ENCODE measurements around the gene ANO2. TPM values are rescaled to one million over a fixed set of nuclear protein-coding genes. Genes with fewer than 3 reads are reported as not detected.

Gene ANO2
- total and polyA plus RNA-seq, 7 experiments from 2014 or later = not detected

GRCh38 chr12:5758347-5758746, 186.7 kb downstream of the ANO2 start:
- no peak for DNase-seq
- H3K4me3 Mint-ChIP-seq = no peak overlapping the region
- Histone ChIP-seq H3K4me1 (ENCODE audit: control insufficient read depth in 2 of 2, insufficient read depth in 2 of 2, low read length in 2 of 2) (no peaks in the 10 kb centered on the region), H3K27ac (ENCODE audit: low read depth, low read length) (no peak overlapping the region), H3K4me3 (ENCODE audit: low read length) (no peak overlapping the region), H3K36me3 (ENCODE audit: control insufficient read depth in 2 of 3, insufficient read depth in 3 of 3, low read length in 3 of 3) (no peaks in the 10 kb centered on the region), H3K27me3 (ENCODE audit: control insufficient read depth in 2 of 2, insufficient read depth in 2 of 2, low read length in 2 of 2) (peaks cover 0 to 5% of the 10 kb centered on the region in 2 donors), H3K9me3 (ENCODE audit: control insufficient read depth in 2 of 3, low read length in 3 of 3) (no peaks in the 10 kb centered on the region)
- no peaks in the 10 kb centered on the region for H3K4me1 Mint-ChIP-seq
- ChIA-PET CTCF (no interaction called here), POLR2A (no interaction called here)
- peaks cover 27 to 41% (median 36%) of the 10 kb centered on the region in 5 donors for H3K27me3 Mint-ChIP-seq
- peaks cover 0 to 5% (median 4%) of the 10 kb centered on the region in 5 donors for H3K36me3 Mint-ChIP-seq
- ATAC-seq = no peak
- intact Hi-C loops (cut with micrococcal nuclease) = no loop called here
- H3K27ac Mint-ChIP-seq = no peak overlapping the region
- H3K9me3 Mint-ChIP-seq = peaks cover 0 to 24% (median 7%) of the 10 kb centered on the region in 11 donors

DNA sequence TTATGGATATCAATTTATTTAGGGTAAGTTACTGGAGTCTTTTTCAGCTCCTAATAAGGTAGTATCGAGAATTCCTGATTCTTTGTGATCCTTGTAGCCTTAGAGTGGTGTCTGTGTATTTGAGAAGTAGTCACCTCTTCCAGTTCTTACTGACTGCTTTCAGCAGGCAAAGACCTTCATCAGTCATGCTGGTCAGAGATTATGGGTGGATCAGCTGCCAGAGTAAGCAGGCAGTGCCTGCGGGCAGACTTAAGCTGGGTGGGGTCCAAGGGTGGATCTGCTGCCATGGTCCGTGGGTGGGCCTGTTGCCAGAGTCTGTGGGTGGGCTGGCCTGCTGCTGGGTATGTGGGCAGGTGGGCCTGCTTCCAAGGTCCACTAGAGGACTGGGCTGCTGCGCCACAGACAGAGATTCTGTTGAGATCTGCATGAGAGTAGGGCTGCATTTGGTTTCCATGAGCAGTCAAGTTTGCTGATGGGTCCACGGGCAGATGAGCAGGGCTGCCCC, 188.7 kb downstream of the ANO2 start:
- H3K9me3 Mint-ChIP-seq = peaks cover 0 to 24% (median 7%) of the 10 kb centered on the region in 11 donors
- DNase-seq = no peak
- peaks cover 0 to 5% of the 10 kb centered on the region in 2 donors for H3K27me3 ChIP-seq (ENCODE audit: control insufficient read depth in 2 of 2, insufficient read depth in 2 of 2, low read length in 2 of 2)
- no peaks in the 10 kb centered on the region for H3K4me1 Mint-ChIP-seq
- POLR2A ChIA-PET = no interaction called here
- no peak overlapping the region for H3K4me3 ChIP-seq (ENCODE audit: low read length)
- no peak overlapping the region for H3K27ac ChIP-seq (ENCODE audit: low read depth, low read length)
- H3K27me3 Mint-ChIP-seq = peaks cover 19 to 39% (median 33%) of the 10 kb centered on the region in 5 donors
- no peaks in the 10 kb centered on the region for H3K9me3 ChIP-seq (ENCODE audit: control insufficient read depth in 2 of 3, low read length in 3 of 3)
- no peaks in the 10 kb centered on the region for H3K36me3 ChIP-seq (ENCODE audit: control insufficient read depth in 2 of 3, insufficient read depth in 3 of 3, low read length in 3 of 3)
- no peak overlapping the region for H3K27ac Mint-ChIP-seq
- CTCF ChIA-PET = no interaction called here
- peaks cover 0 to 5% (median 4%) of the 10 kb centered on the region in 5 donors for H3K36me3 Mint-ChIP-seq
- H3K4me1 ChIP-seq (ENCODE audit: control insufficient read depth in 2 of 2, insufficient read depth in 2 of 2, low read length in 2 of 2) = no peaks in the 10 kb centered on the region
- no peak overlapping the region for H3K4me3 Mint-ChIP-seq
- no peak for ATAC-seq
- intact Hi-C loops (cut with micrococcal nuclease) = no loop called here

DNA sequence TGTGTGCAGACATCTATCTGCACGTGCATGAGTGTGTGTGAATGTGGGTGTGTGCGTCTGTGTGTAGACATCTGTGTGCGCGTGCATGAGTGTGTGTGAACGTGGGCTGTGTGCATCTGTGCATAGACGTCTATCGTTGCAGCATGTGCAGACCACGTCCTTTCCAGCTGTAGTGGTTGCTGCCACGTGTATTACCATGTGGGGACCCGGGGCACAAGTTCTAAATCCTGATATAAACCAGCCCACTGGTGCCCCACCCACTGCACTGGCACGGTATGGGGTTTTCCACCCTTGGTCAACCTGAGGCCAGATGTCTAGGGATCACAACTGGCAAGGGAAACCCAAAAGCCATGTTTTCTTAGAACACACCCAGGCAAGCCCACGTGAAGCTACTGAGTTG, 197.0 kb downstream of the ANO2 start:
- Mint-ChIP-seq H3K9me3 (no peaks in the 10 kb centered on the region), H3K36me3 (no peaks in the 10 kb centered on the region), H3K4me1 (peaks cover 0 to 38% (median 17%) of the 10 kb centered on the region in 7 donors), H3K27me3 (peaks cover 0 to 5% (median 0%) of the 10 kb centered on the region in 5 donors), H3K4me3 (peak overlapping the region in 2 of 10 donors; percentile 61 to 67), H3K27ac (peak overlapping the region in 3 of 9 donors; percentile 1 to 60 (median 28))
- no peaks in the 10 kb centered on the region for H3K36me3 ChIP-seq (ENCODE audit: control insufficient read depth in 2 of 3, insufficient read depth in 3 of 3, low read length in 3 of 3)
- H3K27ac ChIP-seq (ENCODE audit: low read depth, low read length) = no peak overlapping the region
- ChIA-PET POLR2A (no interaction called here), CTCF (no interaction called here)
- no peaks in the 10 kb centered on the region for H3K9me3 ChIP-seq (ENCODE audit: control insufficient read depth in 2 of 3, low read length in 3 of 3)
- H3K4me1 ChIP-seq (ENCODE audit: control insufficient read depth in 2 of 2, insufficient read depth in 2 of 2, low read length in 2 of 2) = no peaks in the 10 kb centered on the region
- DNase-seq = no peak
- no peak for ATAC-seq
- no peaks in the 10 kb centered on the region for H3K27me3 ChIP-seq (ENCODE audit: control insufficient read depth in 2 of 2, insufficient read depth in 2 of 2, low read length in 2 of 2)
- H3K4me3 ChIP-seq (ENCODE audit: low read length) = no peak overlapping the region
- intact Hi-C loops (cut with micrococcal nuclease) = no loop called here

DNA sequence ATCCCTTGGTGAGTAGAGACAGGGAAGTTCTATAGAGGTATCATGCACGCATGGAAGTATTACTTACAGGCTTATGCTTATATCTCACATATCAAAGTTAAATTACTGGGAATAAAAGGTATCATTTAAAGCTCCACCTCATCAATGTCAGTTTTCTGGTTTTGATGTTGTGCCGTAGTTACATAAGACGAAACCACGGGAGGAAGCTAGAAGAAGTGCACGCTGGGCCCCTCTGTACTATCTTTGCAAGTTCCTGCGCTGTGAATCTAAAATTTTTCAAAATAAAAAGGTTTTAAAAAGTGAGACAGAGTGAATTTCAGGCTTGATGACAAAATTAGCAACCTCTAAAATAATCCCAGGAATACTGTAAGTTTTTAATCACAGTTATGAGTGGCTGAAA, 198.1 kb downstream of the ANO2 start:
- peaks cover 0 to 7% (median 3%) of the 10 kb centered on the region in 5 donors for H3K27me3 Mint-ChIP-seq
- no peak overlapping the region for H3K27ac ChIP-seq (ENCODE audit: low read depth, low read length)
- H3K36me3 ChIP-seq (ENCODE audit: control insufficient read depth in 2 of 3, insufficient read depth in 3 of 3, low read length in 3 of 3) = no peaks in the 10 kb centered on the region
- POLR2A ChIA-PET = no interaction called here
- no peaks in the 10 kb centered on the region for H3K4me1 ChIP-seq (ENCODE audit: control insufficient read depth in 2 of 2, insufficient read depth in 2 of 2, low read length in 2 of 2)
- no peaks in the 10 kb centered on the region for H3K27me3 ChIP-seq (ENCODE audit: control insufficient read depth in 2 of 2, insufficient read depth in 2 of 2, low read length in 2 of 2)
- H3K4me3 ChIP-seq (ENCODE audit: low read length) = no peak overlapping the region
- CTCF ChIA-PET = interaction anchor here (0.7 kb wide), 1 partner anchor 19 kb away, joined by 3 read pairs; no protein-coding TSS in a partner anchor
- H3K9me3 ChIP-seq (ENCODE audit: control insufficient read depth in 2 of 3, low read length in 3 of 3) = no peaks in the 10 kb centered on the region
- ATAC-seq = no peak
- no peaks in the 10 kb centered on the region for H3K9me3 Mint-ChIP-seq
- peak in 4 of 9 donors; percentile 9 to 45 (median 38) for DNase-seq
- peaks cover 0 to 38% (median 17%) of the 10 kb centered on the region in 7 donors for H3K4me1 Mint-ChIP-seq
- H3K36me3 Mint-ChIP-seq = no peaks in the 10 kb centered on the region
- intact Hi-C loops (cut with micrococcal nuclease) = loop anchor here in 1 of 2 donors (1.0 to 2.0 kb wide), 2 partner anchors 49 to 294 kb away; no protein-coding TSS in a partner anchor
- H3K4me3 Mint-ChIP-seq = peak overlapping the region in 7 of 10 donors; percentile 2 to 67 (median 52)
- H3K27ac Mint-ChIP-seq = peak overlapping the region in 7 of 9 donors; percentile 3 to 75 (median 45)

DNA sequence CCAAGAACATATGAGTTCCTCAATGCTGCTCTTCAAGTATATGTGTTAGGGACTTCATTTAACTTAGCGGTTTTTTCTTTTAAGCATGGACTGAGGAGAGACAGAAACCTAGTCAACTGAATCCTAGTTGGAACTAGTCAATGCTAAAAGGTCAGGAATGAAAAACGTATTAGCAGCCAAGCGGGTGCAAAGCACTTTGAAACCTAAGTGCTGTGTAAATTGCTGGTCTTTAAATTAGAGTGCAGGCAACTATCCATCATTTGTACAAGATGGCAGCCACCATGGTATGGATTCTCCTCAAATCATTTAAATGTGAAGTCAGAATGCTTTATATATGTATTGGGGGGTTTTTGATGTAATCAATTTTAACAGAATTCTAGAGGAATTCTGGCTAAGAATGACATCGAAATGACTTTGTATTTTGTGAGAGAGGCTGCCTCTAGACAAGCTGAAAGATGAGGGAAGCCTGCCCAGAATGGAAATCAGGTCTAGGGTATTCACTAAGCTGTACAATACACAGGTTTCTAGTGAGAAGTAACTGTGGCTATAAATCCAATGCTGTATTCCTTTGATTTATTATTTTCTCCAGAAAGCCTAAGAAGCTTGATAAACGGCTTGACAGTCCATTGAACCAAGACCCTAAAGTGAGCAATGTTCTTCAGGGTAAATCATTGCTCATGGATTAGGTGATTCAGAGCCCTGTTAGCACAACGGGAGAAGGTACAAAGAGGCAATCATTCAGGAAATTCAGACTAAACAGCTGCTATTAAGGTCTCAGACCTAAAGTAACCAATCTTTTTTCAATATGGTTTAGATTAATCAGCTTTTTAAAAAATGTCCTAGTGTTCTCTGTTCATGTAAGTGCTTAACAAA, 198.8 kb downstream of the ANO2 start:
- ChIA-PET POLR2A (no interaction called here), CTCF (interaction anchor here (0.7 to 1.1 kb wide), 3 partner anchors 19 to 293 kb away, joined by 3 to 4 read pairs (median 3); no protein-coding TSS in a partner anchor)
- Mint-ChIP-seq H3K27ac (peak overlapping the region in 5 of 9 donors; percentile 28 to 75 (median 57)), H3K4me1 (peaks cover 0 to 38% (median 17%) of the 10 kb centered on the region in 7 donors), H3K27me3 (peaks cover 0 to 7% (median 3%) of the 10 kb centered on the region in 5 donors), H3K4me3 (peak overlapping the region in 5 of 10 donors; percentile 17 to 67 (median 58)), H3K36me3 (no peaks in the 10 kb centered on the region), H3K9me3 (no peaks in the 10 kb centered on the region)
- H3K27ac ChIP-seq (ENCODE audit: low read depth, low read length) = no peak overlapping the region
- ATAC-seq = no peak
- no peaks in the 10 kb centered on the region for H3K9me3 ChIP-seq (ENCODE audit: control insufficient read depth in 2 of 3, low read length in 3 of 3)
- no peaks in the 10 kb centered on the region for H3K4me1 ChIP-seq (ENCODE audit: control insufficient read depth in 2 of 2, insufficient read depth in 2 of 2, low read length in 2 of 2)
- intact Hi-C loops (cut with micrococcal nuclease) = loop anchor here in 1 of 2 donors (2.0 kb wide), 1 partner anchor 295 kb away; no protein-coding TSS in a partner anchor
- no peak overlapping the region for H3K4me3 ChIP-seq (ENCODE audit: low read length)
- DNase-seq = no peak
- no peaks in the 10 kb centered on the region for H3K27me3 ChIP-seq (ENCODE audit: control insufficient read depth in 2 of 2, insufficient read depth in 2 of 2, low read length in 2 of 2)
- H3K36me3 ChIP-seq (ENCODE audit: control insufficient read depth in 2 of 3, insufficient read depth in 3 of 3, low read length in 3 of 3) = no peaks in the 10 kb centered on the region

DNA sequence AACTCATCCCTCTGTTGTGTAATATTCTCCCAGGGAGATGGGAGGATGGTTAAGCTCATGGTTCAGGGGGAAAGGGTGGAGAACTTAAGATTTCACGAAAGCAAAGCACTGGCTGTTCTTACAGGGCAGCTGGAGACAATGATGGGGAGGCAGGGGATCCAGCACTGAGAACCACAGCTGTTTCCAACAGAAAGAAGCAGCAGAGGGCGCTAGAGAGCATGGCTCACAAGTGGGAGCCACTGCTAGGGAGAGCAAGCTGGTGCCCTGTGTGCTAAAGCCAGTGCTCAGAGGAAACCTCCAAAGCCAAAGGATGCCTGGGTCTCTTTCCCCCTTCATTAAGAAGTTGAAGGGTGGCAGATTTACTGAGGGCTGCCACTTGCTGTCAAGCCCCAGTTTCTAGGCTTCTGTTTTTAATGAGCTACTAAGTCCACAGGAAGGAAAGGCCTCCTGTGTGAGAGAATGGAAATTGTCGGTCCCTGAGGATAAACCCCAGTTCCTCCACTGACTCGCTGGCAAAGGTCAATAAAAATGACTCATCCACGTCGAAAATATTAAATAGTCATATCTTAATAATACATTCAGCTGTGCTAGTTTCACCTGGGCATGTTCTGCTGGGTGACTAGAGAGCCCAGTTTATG, 199.7 kb downstream of the ANO2 start:
- ChIA-PET POLR2A (no interaction called here), CTCF (interaction anchor here (0.8 to 1.1 kb wide), 2 partner anchors 46 to 294 kb away, joined by 3 to 4 read pairs; no protein-coding TSS in a partner anchor)
- no peaks in the 10 kb centered on the region for H3K9me3 ChIP-seq (ENCODE audit: control insufficient read depth in 2 of 3, low read length in 3 of 3)
- H3K36me3 ChIP-seq (ENCODE audit: control insufficient read depth in 2 of 3, insufficient read depth in 3 of 3, low read length in 3 of 3) = no peaks in the 10 kb centered on the region
- Mint-ChIP-seq H3K4me1 (peaks cover 0 to 38% (median 17%) of the 10 kb centered on the region in 7 donors), H3K27ac (peak overlapping the region in 1 of 9 donors; percentile 49), H3K27me3 (peaks cover 0 to 7% (median 7%) of the 10 kb centered on the region in 5 donors), H3K36me3 (no peaks in the 10 kb centered on the region), H3K4me3 (no peak overlapping the region), H3K9me3 (no peaks in the 10 kb centered on the region)
- H3K27me3 ChIP-seq (ENCODE audit: control insufficient read depth in 2 of 2, insufficient read depth in 2 of 2, low read length in 2 of 2) = no peaks in the 10 kb centered on the region
- DNase-seq (peak in 6 of 9 donors; percentile 17 to 54 (median 40)), ATAC-seq (peak; percentile 58)
- H3K4me3 ChIP-seq (ENCODE audit: low read length) = no peak overlapping the region
- H3K4me1 ChIP-seq (ENCODE audit: control insufficient read depth in 2 of 2, insufficient read depth in 2 of 2, low read length in 2 of 2) = no peaks in the 10 kb centered on the region
- intact Hi-C loops (cut with micrococcal nuclease) = loop anchor here in 1 of 2 donors (2.0 kb wide), 1 partner anchor 127 kb away; no protein-coding TSS in a partner anchor
- H3K27ac ChIP-seq (ENCODE audit: low read depth, low read length) = no peak overlapping the region

Data from naive thymus-derived CD4-positive, alpha-beta T cell (primary cell).